ENCODE data around the gene IMMP2L.

The IMMP2L gene

GRCh38 chr7:111147708-111148533 lies 414.4 kb downstream of the IMMP2L start:
- no peak for DNase-seq (ENCODE audit: low spot score)

DNA sequence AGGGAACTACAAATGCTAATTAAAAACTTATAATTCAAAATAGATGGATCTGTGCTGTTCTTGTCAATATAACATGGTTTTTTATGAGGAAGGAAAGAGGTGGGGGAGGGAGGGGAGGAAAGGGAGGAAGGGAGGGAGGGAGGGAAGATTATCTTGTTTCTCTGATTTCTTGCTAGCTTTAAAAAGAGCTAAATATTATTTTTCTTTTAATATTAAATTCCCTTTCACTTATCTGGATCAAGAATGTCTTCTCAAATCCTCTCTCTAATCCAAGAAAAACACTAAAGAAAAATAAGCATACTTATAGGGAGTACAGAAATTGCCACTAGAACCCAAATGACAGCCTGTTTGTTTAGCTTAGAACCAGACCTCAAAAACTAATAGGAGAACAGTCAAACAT lies 416.2 kb downstream of the IMMP2L start:
- DNase-seq (ENCODE audit: low spot score): no peak

GRCh38 chr7:111145472-111145871 lies 416.8 kb downstream of the IMMP2L start:
- DNase-seq (ENCODE audit: low spot score): no peak

- DNase-seq (ENCODE audit: low spot score): no peak
Observed at GRCh38 chr7:111140091-111140865, 422.0 kb downstream of the IMMP2L start.

DNA sequence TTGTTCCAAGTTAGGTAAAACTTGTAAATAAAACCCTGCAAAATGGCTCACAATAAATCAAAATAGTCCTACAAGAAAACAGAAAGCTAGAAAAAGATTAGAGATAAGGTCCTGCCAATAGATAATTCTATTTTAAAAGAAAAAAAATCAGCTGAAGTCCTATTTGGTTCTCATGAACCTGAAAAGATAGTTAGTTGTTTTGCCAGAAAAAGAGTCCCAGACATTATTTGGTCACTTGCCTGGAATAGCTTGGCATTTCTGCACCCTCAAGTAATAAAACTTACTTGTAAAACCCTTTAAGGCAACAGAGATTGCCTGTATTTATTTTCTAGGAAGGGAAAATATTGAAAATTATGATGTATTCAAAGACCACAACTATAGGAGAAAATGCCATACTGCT lies 423.7 kb downstream of the IMMP2L start:
- no peak for DNase-seq (ENCODE audit: low spot score)

GRCh38 chr7:111138193-111138569 lies 424.1 kb downstream of the IMMP2L start:
- DNase-seq (ENCODE audit: low spot score): no peak

- no peak for DNase-seq (ENCODE audit: low spot score)
Observed at GRCh38 chr7:111137296-111138192, 424.7 kb downstream of the IMMP2L start.

DNA sequence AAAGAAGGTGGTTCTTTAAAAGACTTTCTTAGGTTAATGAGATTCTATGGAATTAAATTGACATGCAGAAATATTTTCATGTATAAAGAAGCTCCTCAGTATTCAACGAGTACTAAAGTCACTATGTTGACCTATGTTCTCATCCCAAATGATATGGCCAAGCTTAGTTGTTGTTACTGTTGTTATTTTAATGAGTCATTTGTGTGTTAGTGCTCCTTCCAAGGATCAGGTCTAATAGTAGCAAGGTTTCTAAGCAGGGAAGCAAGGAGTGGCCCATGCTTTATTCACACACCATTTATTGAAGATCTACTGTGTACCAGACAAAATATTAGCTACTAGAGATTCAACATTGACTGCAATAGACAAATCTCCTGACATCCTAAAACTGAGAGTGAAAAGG lies 429.5 kb downstream of the IMMP2L start:
- DNase-seq (ENCODE audit: low spot score): no peak

GRCh38 chr7:111129435-111129834 lies 432.9 kb downstream of the IMMP2L start:
- DNase-seq (ENCODE audit: low spot score): no peak

GRCh38 chr7:111126987-111127386 lies 435.3 kb downstream of the IMMP2L start:
- DNase-seq (ENCODE audit: low spot score): no peak

DNA sequence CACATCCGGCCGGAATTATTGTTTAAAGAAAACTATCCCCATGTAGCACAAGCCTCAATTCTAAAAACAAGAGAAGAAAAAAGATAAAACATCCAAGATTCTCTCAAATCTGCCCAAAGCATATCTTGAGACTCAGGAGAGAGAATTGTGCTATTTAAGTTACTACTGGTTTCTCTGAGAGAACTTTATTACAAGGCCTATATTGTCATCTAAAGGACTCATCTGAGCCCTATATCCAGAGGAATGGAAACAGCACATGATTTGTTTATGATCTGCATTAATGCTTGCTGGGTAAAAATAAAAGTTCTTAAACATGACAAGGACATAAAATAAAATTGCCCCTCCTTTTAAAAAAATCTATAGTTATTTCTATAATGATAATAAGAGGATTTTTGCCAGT lies 446.3 kb downstream of the IMMP2L start:
- no peak for DNase-seq (ENCODE audit: low spot score)

- no peak for DNase-seq (ENCODE audit: low spot score)
Observed at GRCh38 chr7:111113263-111114017, 448.9 kb downstream of the IMMP2L start.

- no peak for DNase-seq (ENCODE audit: low spot score)
Observed at GRCh38 chr7:111112439-111112838, 449.9 kb downstream of the IMMP2L start.

GRCh38 chr7:111108496-111108895 lies 453.8 kb downstream of the IMMP2L start:
- DNase-seq (ENCODE audit: low spot score): no peak

GRCh38 chr7:111108000-111108399 lies 454.3 kb downstream of the IMMP2L start:
- DNase-seq (ENCODE audit: low spot score): no peak

- DNase-seq (ENCODE audit: low spot score): no peak
Observed at GRCh38 chr7:111107579-111107978, 454.7 kb downstream of the IMMP2L start.

DNA sequence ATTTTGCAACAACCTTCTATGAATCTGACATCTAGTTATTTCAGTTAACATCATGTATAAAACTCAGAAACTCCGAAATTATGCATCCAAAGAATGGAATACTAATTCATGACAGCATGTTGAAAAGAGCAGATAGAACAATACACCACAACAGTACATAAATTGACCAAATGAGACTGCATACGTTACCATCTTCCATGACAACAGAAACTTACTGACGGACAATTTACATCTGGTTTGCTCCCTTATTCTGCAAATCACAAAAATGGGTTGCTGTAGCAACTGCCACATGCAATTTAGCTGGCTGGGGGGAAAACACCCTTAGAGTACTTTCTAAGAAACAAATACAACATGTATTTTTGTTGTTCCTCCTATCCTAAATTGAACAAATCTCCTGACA lies 457.0 kb downstream of the IMMP2L start:
- no peak for DNase-seq (ENCODE audit: low spot score)

GRCh38 chr7:111104710-111105109 lies 457.6 kb downstream of the IMMP2L start:
- DNase-seq (ENCODE audit: low spot score): no peak

GRCh38 chr7:111103678-111104274 lies 458.5 kb downstream of the IMMP2L start:
- no peak for DNase-seq (ENCODE audit: low spot score)

DNA sequence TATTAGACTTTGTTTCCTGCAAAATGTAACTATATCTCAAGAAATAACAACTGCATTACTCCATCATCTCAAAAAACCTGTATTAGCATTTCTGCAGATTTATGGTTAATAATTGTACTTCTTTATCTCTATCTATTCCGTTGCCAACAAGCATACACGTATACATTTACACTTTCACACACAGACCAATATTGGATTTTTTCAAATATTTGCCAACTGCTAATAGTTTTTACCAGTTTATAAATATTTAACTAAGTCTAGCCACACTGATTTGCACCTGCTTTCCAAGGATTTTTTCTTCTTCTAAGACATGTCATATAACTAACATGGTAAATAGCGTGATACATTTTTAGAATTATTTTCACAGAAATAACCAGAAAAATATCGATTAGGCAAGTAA lies 459.2 kb downstream of the IMMP2L start:
- no peak for DNase-seq (ENCODE audit: low spot score)

All from hematopoietic multipotent progenitor cell treated with erythropoietin and hydrocortisone succinate and interleukin-3 and kit ligand, for 15 days (in vitro differentiated cells).